Loucy (cell line): ENCODE data around the gene KLHDC9.

Experiments
- H2AFZ ChIP-seq: fragments of 200-600 bp; sonication (generic); 2 replicates; pipeline ENCODE4 v1.6.0; 2016; ENCODE audit warnings: antibody characterized with exemption, mild to moderate bottlenecking, low read length, moderate library complexity
- H3F3A ChIP-seq: fragments of 200-600 bp; 2 replicates; pipeline ENCODE4 v1.6.0; 2016; ENCODE audit warnings: antibody characterized with exemption, low read depth, mild to moderate bottlenecking
- H3K27me3 ChIP-seq: fragments of 200-600 bp; sonication (generic); 2 replicates; pipeline ENCODE4 v1.6.1; 2014; ENCODE audit warnings: low read length, mild to moderate bottlenecking; ENCODE audit not compliant: insufficient read depth, poor library complexity, severe bottlenecking
- H3K36me3 ChIP-seq: fragments of 200-600 bp; sonication (generic); 2 replicates; pipeline ENCODE4 v1.6.1; 2016; ENCODE audit warnings: low read length; ENCODE audit not compliant: insufficient read depth
- H3K4me1 ChIP-seq: fragments of 200-600 bp; sonication (generic); 2 replicates; pipeline ENCODE4 v1.5.1; 2014; ENCODE audit warnings: low read length, mild to moderate bottlenecking; ENCODE audit not compliant: insufficient read depth, poor library complexity, severe bottlenecking
- H3K4me2 ChIP-seq: fragments of 200-600 bp; sonication (generic); 2 replicates; pipeline ENCODE4 v1.6.0; 2014; ENCODE audit warnings: antibody characterized with exemption, low read length, low read depth, mild to moderate bottlenecking; ENCODE audit not compliant: poor library complexity, severe bottlenecking
- H3K4me3 ChIP-seq: fragments of 200-600 bp; sonication (generic); 2 replicates; pipeline ENCODE4 v1.5.1; 2014; ENCODE audit warnings: low read length, mild to moderate bottlenecking, mixed read lengths; ENCODE audit not compliant: poor library complexity, severe bottlenecking
- H3K79me2 ChIP-seq: fragments of 200-600 bp; sonication (generic); 2 replicates; pipeline ENCODE4 v1.6.1; 2014; ENCODE audit warnings: low read length; ENCODE audit not compliant: insufficient read depth
- H3K9ac ChIP-seq: fragments of 200-600 bp; sonication (generic); 2 replicates; pipeline ENCODE4 v1.6.0; 2014; ENCODE audit warnings: mild to moderate bottlenecking, low read depth, low read length, moderate library complexity; ENCODE audit not compliant: poor library complexity, severe bottlenecking
- H3K9me2 ChIP-seq: fragments of 200-600 bp; sonication (generic); replicated peaks from 2 replicates; pipeline ENCODE4 v1.6.1; 2016; ENCODE audit warnings: low read depth, low read length, mixed read lengths
- H3K9me3 ChIP-seq: fragments of 200-600 bp; sonication (generic); 2 replicates; pipeline ENCODE4 v1.6.1; 2014; ENCODE audit warnings: mild to moderate bottlenecking, antibody characterized with exemption, low read length, low read depth; ENCODE audit not compliant: insufficient read depth
- H4K20me1 ChIP-seq: fragments of 200-600 bp; sonication (generic); 2 replicates; pipeline ENCODE4 v1.6.0; 2014; ENCODE audit warnings: antibody characterized with exemption, low read length, mild to moderate bottlenecking; ENCODE audit not compliant: insufficient read depth, poor library complexity, severe bottlenecking
- EZH2phosphoT487 ChIP-seq: fragments of 200-600 bp; IDR thresholded peaks from 2 replicates; pipeline ENCODE4 v1.6.1; 2018; ENCODE audit warnings: antibody characterized with exemption, mild to moderate bottlenecking, moderate library complexity, borderline replicate concordance
- TF ChIP-seq, protein P1 (sequence below): fragments of 200-600 bp; sonication (generic); conservative IDR thresholded peaks from 2 replicates; pipeline ENCODE4 v1.5.1; 2014; ENCODE audit warnings: mild to moderate bottlenecking, antibody characterized with exemption, low read length

The KLHDC9 gene

DNA sequence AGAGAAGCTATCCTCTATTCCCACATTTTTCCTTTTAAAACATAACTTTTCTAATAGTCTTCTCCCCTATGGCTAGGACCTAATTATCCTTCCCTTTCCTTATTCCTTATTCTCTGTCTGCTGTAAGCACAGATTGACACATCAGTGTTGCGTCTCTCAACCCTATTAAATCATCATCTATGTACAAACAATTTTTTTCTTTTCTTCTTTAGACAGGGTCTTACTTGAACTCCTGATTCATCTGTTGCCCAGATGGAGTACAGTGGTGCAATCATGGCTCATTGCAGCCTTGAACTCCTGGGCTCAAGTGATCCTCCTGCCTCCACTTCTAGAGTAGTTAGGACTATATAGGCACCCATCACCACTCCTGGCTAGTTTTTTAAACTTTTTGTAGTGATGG, 8.3 kb downstream of the KLHDC9 start:
- Histone ChIP-seq H3K36me3 (peaks cover 23% of the 10 kb centered on the region; the same call in 1 of the 2 replicates), H3K4me3 (no peak overlapping the region), H2AFZ (no peak overlapping the region), H3K27me3 (no peaks in the 10 kb centered on the region), H3K79me2 (peaks cover 67% of the 10 kb centered on the region), H4K20me1 (peaks cover 17% of the 10 kb centered on the region), H3F3A (no peaks in the 10 kb centered on the region), H3K9me3 (no peaks in the 10 kb centered on the region), H3K4me2 (no peak overlapping the region), H3K4me1 (no peaks in the 10 kb centered on the region), H3K9me2 (no peaks in the 10 kb centered on the region), H3K9ac (no peak overlapping the region)
- no peak for TF ChIP-seq EZH2phosphoT487
- TF ChIP-seq, protein P1, sequence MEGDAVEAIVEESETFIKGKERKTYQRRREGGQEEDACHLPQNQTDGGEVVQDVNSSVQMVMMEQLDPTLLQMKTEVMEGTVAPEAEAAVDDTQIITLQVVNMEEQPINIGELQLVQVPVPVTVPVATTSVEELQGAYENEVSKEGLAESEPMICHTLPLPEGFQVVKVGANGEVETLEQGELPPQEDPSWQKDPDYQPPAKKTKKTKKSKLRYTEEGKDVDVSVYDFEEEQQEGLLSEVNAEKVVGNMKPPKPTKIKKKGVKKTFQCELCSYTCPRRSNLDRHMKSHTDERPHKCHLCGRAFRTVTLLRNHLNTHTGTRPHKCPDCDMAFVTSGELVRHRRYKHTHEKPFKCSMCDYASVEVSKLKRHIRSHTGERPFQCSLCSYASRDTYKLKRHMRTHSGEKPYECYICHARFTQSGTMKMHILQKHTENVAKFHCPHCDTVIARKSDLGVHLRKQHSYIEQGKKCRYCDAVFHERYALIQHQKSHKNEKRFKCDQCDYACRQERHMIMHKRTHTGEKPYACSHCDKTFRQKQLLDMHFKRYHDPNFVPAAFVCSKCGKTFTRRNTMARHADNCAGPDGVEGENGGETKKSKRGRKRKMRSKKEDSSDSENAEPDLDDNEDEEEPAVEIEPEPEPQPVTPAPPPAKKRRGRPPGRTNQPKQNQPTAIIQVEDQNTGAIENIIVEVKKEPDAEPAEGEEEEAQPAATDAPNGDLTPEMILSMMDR = no peak

DNA sequence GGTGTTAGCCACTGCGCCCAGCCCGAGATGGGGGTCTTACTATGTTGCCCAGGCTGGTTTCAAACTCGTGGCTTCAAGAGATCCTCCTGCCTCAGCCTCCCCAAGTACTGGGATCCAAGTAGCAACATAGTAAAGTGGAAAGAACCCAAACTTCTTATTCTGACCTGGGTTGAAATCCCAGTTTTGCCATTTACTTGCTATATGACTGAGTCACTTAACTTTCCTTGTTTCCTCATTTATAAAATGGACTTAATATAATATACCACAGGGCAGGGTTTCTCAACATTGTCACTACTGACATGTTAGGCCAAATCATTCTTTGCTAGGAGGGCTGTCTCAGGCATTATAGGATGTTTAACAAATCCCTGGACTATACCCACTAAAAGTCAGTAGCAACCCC, 13.0 kb downstream of the KLHDC9 start:
- no peak for TF ChIP-seq EZH2phosphoT487
- TF ChIP-seq, protein P1 = no peak

DNA sequence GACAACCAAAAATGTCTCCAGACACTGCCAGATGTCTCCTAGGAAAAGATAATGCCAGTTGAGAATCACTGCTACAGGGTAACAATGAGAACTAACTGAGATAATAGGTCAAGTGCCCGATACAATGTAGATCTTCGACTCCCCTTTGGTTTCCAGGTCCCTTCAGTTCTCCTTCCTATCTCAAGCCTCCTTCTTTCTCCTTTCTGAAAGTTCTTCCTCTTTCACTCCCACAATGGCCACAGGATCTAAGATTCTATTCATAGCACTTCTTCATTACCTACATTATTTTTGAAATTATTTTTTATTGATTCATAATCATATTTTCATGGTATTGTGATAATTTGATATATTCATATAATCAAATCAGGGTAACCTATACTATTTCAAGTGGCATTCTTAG, 13.4 kb downstream of the KLHDC9 start:
- peaks cover 48% of the 10 kb centered on the region for H4K20me1 ChIP-seq
- H3K9me2 ChIP-seq = no peaks in the 10 kb centered on the region
- TF ChIP-seq EZH2phosphoT487 = no peak
- TF ChIP-seq, protein P1 = no peak
- no peaks in the 10 kb centered on the region for H3F3A ChIP-seq
- H3K79me2 ChIP-seq = peaks cover 85% of the 10 kb centered on the region
- H3K4me2 ChIP-seq = no peak overlapping the region
- peak overlapping the region; percentile 42 for H3K4me3 ChIP-seq
- H3K9me3 ChIP-seq = no peaks in the 10 kb centered on the region
- no peaks in the 10 kb centered on the region for H3K27me3 ChIP-seq
- no peak overlapping the region for H3K9ac ChIP-seq
- H3K36me3 ChIP-seq = no peaks in the 10 kb centered on the region
- H2AFZ ChIP-seq = no peak overlapping the region
- peaks cover 44% of the 10 kb centered on the region for H3K4me1 ChIP-seq

More for the DNA sequence above, 13.0 kb downstream of the KLHDC9 start:
- Histone ChIP-seq H3F3A (no peaks in the 10 kb centered on the region), H3K27me3 (no peaks in the 10 kb centered on the region), H3K4me3 (no peak overlapping the region), H3K36me3 (peaks cover 4% of the 10 kb centered on the region; the same call in 1 of the 2 replicates), H3K9me2 (no peaks in the 10 kb centered on the region), H3K4me1 (peaks cover 40% of the 10 kb centered on the region), H3K4me2 (no peak overlapping the region), H2AFZ (no peak overlapping the region), H3K79me2 (peaks cover 85% of the 10 kb centered on the region), H3K9me3 (no peaks in the 10 kb centered on the region), H3K9ac (no peak overlapping the region), H4K20me1 (peaks cover 47% of the 10 kb centered on the region)
